Posterior vena cava (tissue), 2 donors: ENCODE data around the gene TMCO1. TPM values are rescaled to one million over a fixed set of nuclear protein-coding genes. Genes with fewer than 3 reads are reported as not detected.
"Not testable (repeated sequence)": the region's sequence is repeated elsewhere in the genome, so short reads cannot be mapped to it uniquely, and the experiment has no call there.

Experiments
- DNase-seq: peaks from one replicate; pipeline ENCODE4 v3.0.0-alpha.2; 2020; ENCODE audit warnings: low spot score
- intact Hi-C, 2 donors: fragments of 100-400 bp; cut with DNase I; formaldehyde crosslinking; loops; one replicate each; pipeline versions ENCODE4 v1.14.1 to v1.14.2; 2022 to 2023
- total RNA-seq, 2 donors: library from RNA; stranded (reverse); fragmentation: NEBNext Ultra II Directional; extraction: Animal tissue kit (Norgen Biotek cat#: 25700); gene quantifications; one replicate each; pipeline ENCODE4 v1.2.1, GENCODE V29; 2021
- donor health status: DM: yes; HTN: yes; CAD: no.
- donor health status: DM: yes; HTN: yes; CAD: no.

Gene TMCO1
- total RNA-seq, 2 donors from 2014 or later, result 50.0 to 63.9 TPM

- no peak for DNase-seq
- intact Hi-C loops, result loop anchor here in 1 of 2 donors (10.0 kb wide), 1 partner anchor 64 kb away; the partner anchor contains the start of gene MGST3
These were observed 70.0 kb downstream of the TMCO1 start for GRCh38 chr1:165698761-165699052.

- DNase-seq, result peak; percentile 96
- intact Hi-C loops, result loop anchor here in 1 of 2 donors (10.0 kb wide), 1 partner anchor 63 kb away; the partner anchor contains the start of gene MGST3
These were observed 70.5 kb downstream of the TMCO1 start, which contains the start of gene ALDH9A1 for GRCh38 chr1:165697881-165698760. Gene ALDH9A1 (minus strand): TSS chr1:165698562. CDS start chr1:165698558, 4 bp downstream.

GRCh38 chr1:165697491-165697880 lies 71.2 kb downstream of the TMCO1 start:
- intact Hi-C loops, result loop anchor here in 1 of 2 donors (10.0 kb wide), 1 partner anchor 63 kb away; the partner anchor contains the start of gene MGST3
- no peak for DNase-seq

GRCh38 chr1:165696625-165697100 lies 72.0 kb downstream of the TMCO1 start:
- intact Hi-C loops, result loop anchor here in 1 of 2 donors (10.0 kb wide), 1 partner anchor 62 kb away; the partner anchor contains the start of gene MGST3
- no peak for DNase-seq

- no peak for DNase-seq
- intact Hi-C loops, result loop anchor here in 1 of 2 donors (10.0 kb wide), 1 partner anchor 60 kb away; the partner anchor contains the start of gene MGST3
These were observed 73.6 kb downstream of the TMCO1 start for GRCh38 chr1:165695031-165695430.

- intact Hi-C loops, result loop anchor here in 1 of 2 donors (2.0 kb wide), 1 partner anchor 67 kb away; no protein-coding TSS in a partner anchor
- no peak for DNase-seq
These were observed 80.6 kb downstream of the TMCO1 start for GRCh38 chr1:165688046-165688445.

- intact Hi-C loops, result no loop called here
- no peak for DNase-seq
These were observed 81.7 kb downstream of the TMCO1 start for GRCh38 chr1:165686971-165687433.

- intact Hi-C loops, result no loop called here
- DNase-seq, result no peak
These were observed 82.3 kb downstream of the TMCO1 start for GRCh38 chr1:165686121-165686970.

- intact Hi-C loops, result no loop called here
- DNase-seq, result no peak
These were observed 84.7 kb downstream of the TMCO1 start for GRCh38 chr1:165683848-165684485.

GRCh38 chr1:165680773-165681172 lies 87.9 kb downstream of the TMCO1 start:
- not testable (repeated sequence) for DNase-seq

GRCh38 chr1:165680303-165680702 lies 88.4 kb downstream of the TMCO1 start:
- intact Hi-C loops, result no loop called here
- no peak for DNase-seq

More at GRCh38 chr1:165680773-165681172, 87.9 kb downstream of the TMCO1 start:
- intact Hi-C loops, result not testable (repeated sequence)

- DNase-seq, result no peak
- intact Hi-C loops, result no loop called here
These were observed 89.2 kb downstream of the TMCO1 start for GRCh38 chr1:165679282-165680036.

- intact Hi-C loops, result no loop called here
- no peak for DNase-seq
These were observed 90.2 kb downstream of the TMCO1 start for GRCh38 chr1:165678509-165678908.

Other genes starting within 250 kb of the TMCO1 start
- gene LRRC52, start 224.9 kb downstream of the TMCO1 start, total RNA-seq, result not detected
- gene MGST3, start 137.6 kb downstream of the TMCO1 start, total RNA-seq, result 100 to 1,000 TPM; 193 to 230 TPM
- gene ALDH9A1, start 70.3 kb downstream of the TMCO1 start, total RNA-seq, result 10 to 100 TPM; 42.6 to 52.3 TPM
- gene UCK2, start 58.7 kb upstream of the TMCO1 start, total RNA-seq, result 10 to 100 TPM; 14.7 to 20.8 TPM